GM21526 (cell line): Measurements from ENCODE around the gene HGFAC.

Experiments used
- ATAC-seq: cut with Tn5 transposase; IDR thresholded peaks from one replicate; pipeline ENCODE4 v1.9.1; 2021; ENCODE audit warnings: moderate library complexity; ENCODE audit not compliant: unreplicated experiment, low FRiP score

HGFAC gene

DNA sequence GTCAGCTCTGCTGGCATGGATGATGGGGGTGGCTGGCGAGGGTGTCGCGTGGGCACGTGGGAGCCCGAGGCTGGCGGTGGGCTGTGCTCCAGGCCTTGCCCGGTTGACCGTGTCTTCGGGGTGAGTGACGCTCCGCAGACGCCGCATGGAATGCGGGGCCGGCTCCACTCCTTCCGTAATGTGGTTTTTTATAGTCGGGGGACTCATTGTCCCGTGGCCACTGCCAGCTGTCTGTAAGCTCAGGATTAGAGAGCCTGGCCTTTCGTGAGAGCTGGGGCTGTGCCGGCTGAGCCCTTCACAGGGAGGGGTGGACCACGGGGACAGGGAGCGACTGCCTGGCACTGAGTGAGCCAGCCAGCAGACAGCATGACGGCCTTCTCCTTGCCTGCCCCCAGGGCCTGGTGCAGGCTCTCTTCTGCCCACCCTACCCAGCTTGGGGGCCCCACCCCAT lies 41.7 kb downstream of the HGFAC start:
- ATAC-seq, result no peak

DNA sequence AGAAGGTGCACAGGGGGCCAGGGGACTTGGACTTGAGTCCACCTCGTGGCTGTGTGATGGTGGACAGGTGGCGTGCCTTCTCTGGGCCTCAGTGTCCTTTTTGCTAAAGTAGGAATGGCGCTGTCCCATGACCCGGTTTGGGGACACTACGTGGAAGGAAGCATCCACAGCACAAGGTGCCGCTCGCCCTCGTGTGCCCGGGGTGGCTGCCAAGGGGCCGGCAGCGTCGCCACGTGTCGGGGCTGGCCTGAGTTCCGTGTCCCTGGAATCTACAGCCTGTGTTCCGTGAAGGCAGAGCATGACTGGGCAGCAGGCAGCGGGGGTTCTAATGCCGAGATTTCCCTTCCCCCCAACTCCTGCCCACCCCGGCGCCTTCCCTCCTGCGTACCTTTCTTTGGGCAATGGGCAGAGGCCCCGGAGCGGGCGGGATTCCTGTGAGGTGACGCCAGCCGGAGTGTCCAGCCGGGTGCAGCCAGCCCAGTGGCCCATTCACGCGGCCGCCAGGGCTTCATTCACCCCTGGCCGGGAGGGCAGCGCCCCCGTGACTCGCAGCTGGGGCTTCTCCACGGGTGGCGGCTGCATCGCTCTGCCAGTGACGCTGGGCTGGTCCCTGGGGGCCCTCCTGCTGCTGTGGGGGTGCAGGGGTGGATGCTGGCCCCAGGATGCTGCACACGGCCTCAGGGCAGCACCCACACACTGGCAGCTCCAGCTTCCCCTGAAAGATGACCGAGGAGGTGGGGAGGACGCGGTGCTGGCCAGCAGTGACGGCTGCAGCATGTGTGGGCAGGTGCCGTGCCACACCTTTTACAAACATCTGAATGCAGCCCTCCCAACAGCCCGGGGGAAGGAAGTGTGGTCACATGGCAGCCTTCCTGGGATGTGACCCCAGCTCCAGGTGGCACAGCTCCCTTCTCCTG lies 42.5 kb downstream of the HGFAC start:
- no peak for ATAC-seq

DNA sequence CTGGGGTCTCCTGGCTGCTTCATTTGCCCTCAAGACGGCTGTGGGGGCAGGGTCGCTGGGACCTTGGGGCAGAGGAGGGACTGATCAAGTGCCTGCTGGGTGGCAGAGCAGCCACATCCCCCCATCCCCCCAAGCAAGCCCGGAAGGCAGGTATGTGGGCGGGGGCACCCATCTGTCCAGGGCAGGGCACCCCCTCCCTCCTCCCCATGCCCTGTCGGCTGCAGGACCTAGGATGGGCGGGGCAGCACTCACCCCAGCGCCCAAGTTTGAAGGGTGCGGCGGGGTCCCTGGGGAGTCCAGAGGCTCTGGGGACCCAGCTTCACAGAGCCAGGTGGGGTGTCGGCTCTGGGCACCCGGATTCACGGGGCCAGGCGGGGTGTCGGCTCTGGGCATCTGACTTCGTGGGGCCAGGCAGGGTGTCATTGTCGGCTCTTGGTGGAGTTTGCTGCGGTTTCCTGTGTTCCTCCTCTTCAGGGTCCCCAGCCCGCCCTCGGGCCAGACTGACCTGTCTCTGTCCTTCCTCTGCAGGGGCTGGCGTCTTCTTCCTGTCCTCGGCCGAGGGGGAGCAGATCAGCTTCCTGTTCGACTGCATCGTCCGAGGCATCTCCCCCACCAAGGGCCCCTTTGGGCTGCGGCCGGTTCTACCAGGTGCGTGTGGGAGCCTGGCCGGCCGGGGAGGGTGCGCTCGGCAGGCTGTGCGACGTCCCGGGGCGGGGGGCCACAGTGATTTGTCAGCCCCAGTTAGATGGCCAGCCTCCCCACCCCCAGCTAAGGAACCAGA lies 43.4 kb downstream of the HGFAC start:
- no peak for ATAC-seq

DNA sequence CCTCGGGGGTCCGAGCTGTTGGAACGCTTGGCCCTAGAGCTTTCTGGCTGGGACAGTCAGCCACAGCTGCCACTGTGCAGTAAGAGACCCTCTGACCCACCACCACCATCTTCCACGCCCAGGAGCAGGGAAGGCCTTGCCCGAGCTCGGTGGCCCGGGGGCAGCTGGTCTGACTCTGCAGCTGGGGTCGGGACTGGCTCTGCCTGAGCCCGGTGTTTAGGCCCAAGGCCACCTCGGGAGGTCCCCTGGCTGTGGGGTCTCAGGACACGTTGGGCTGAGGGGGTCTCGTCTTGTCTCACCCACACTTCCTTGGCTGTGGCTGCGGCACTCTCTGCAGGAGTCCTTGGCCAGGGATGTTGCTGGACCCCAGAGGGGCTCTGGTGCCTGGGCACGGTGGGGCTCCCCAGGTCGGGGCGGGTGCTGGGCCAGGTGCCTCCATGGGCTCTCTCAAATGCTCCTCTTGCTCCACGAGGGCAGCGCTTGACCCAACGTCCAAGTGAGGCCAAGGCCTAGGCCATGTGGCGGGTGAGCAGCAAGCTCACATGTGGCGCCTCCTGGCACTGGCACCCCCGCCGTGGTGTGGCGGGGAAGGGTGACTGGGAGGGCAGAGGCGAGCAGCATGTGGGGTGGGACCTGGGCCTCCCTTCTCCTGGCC lies 44.2 kb downstream of the HGFAC start:
- ATAC-seq, result no peak

DNA sequence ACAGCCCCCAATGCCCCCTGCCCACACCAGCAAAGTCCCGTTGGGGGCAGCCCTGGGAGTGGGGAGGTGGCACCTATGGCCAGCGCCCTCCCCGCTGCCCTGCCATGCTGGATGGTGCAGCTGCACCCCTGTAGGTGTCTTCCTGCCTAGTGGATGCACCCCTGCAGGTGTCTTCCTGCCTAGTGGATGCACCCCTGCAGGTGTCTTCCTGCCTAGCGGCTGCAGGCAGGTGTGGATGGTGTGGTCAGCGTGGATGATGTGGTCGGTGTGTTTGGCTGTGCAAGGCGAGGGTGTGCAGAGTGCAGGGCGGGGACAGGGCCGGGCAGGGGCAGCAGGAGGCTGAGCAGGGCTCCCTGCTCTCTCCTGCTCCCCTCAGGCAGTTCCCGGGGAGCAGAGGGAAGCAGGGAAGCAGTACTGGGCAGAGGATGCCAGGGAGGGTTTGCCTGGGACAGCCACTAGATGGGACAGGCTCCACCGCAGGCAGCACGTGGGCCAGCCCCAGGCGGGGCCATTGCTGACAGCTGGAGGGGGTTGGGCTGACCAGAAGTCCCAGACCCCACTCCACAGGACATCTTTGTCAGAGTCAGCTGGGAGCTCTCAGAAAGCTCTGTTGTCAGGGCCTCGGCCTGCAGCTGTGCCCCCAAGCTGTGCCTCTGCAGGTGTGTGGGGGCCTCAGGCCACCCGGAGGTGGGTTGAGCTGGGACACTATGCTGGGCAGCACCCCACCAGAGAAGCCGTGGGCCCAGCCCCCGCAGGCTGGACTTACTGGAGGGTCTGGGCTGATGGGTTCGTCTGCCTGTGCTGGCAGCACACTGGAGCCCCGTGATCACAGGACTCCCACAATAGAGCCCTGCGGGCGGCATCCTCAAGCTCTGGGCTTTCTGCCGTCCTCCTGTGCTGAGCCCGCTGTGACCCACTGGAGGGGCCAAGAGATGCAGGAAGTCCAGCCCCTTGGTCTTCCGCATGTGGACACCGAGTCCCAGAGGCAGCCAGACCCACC lies 45.1 kb downstream of the HGFAC start:
- no peak for ATAC-seq

DNA sequence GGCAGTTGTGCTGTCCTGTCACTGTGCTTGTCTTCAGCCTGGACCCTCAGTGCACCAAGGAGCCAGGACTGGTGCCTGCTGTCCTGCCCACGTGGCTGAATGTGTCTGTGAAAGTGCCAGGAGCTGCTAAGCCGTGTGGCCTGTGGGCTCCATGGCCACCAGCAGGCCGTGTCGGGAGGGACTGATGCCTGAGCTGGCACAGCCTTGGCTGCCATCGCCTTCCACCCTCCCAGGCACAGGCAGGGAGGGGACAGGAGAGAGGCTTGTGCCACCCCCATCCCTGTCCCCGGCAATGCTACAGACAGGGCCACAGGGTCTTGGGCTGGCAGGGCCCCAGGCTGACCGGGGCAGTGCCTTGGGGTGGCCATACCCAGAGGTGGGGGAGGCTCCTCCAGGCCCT lies 46.1 kb downstream of the HGFAC start:
- ATAC-seq, result no peak

DNA sequence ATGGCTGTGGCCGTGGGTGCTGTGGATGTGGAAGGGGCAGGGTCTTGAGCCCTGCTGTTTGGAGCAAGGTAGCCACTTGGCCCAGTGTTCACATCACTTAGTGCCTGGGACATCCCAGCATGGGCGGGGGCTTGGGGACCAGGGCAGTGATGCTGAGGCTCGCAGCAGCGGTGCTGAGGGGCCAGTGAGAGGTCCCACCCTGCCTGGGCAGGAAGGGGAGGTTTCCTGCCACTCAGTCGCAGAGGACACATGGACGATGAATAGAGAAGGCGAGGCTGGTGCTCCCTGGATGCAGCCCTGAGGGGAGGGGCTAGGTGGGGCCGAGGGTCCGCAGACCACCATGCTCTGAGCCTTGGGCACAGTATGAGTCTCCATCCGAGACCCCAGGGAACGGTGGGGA lies 47.1 kb downstream of the HGFAC start:
- no peak for ATAC-seq

DNA sequence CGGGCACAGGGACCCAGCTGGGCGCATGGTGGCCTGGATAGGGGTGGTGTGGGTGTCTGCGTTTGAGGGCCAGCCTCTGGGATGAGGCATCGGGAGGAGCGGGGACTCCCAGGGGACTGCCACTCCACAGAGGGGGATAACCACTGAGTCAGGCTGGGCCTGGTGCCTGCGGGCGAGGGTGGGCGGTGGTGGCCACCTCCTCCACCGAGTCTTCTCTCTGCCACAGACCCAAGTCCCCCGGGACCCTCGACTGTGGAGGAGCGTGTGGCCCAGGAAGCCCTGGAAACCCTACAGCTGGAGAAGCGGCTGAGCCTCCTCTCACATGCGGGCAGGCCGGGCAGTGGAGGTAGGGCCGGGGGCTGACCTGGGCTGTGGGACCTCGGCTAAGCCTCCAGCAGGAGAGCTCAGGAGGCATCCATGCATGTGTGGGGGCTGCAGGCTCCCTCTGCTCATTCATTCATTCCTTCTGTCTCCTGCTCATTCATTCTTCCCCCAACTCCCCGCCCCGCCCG lies 47.7 kb downstream of the HGFAC start:
- ATAC-seq, result no peak

DNA sequence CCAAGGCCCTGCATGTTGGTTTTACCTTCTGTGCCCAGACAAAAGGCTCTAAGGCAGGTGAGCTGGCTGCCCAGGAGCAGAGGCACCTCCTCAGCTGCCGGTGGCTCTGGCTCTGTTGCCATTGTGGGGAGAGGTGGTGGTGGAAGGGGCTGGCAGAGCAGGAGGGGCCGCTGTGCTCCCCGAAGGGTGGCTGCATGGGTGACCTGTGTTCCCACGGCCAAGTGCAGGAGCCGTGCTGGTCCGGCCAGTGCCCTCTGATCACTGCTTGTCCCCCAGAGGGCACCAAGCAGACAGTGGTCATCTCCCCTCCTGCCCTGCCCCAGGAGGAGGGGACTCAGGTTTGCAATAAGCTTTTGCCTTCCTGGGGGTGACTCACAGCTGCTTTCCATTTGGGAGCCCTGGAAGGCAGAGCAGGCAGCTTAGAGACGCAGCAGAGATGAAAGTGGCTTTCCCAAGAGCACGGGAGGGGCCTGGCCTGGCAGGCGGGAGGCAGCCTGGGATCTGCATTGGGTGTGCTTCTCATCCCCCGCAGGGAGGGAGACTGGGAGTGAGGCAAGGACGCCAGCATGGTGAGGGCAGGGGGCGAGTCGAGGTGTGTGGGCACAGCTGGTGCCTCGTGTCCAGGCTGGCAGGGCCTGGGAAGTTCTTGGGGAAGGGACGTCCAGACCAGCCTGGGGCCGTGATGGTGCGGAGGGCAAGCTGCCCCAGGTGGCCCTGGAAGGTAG lies 50.1 kb downstream of the HGFAC start:
- no peak for ATAC-seq

DNA sequence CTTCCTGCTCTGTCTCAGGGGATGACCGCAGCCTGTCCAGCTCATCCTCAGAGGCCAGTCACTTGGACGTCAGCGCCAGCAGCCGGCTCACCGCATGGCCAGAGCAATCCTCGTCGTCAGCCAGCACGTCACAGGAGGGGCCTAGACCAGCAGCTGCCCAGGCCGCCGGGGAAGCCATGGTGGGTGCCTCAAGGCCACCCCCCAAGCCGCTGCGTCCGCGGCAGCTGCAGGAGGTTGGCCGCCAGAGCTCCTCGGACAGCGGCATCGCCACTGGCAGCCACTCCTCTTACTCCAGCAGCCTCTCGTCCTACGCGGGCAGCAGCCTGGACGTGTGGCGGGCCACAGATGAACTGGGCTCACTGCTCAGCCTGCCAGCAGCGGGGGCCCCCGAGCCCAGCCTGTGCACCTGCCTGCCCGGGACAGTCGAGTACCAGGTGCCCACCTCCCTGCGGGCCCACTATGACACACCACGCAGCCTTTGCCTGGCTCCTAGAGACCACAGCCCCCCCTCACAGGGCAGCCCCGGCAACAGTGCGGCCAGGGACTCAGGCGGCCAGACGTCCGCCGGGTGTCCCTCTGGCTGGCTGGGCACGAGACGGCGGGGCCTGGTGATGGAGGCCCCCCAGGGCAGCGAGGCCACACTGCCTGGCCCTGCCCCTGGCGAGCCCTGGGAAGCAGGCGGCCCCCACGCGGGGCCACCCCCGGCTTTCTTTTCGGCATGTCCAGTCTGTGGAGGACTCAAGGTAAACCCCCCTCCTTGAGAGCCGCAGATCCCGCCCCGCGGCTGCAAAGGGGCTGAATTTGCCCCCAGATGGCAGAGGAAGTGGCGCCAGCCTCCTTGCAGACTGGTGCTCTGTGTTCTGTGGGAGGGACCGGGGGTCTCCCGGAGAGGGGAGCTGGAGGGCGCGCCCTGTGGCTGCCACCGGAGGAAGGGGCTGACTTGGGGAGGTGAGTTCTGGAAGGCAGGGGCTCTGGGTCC lies 51.3 kb downstream of the HGFAC start:
- no peak for ATAC-seq

DNA sequence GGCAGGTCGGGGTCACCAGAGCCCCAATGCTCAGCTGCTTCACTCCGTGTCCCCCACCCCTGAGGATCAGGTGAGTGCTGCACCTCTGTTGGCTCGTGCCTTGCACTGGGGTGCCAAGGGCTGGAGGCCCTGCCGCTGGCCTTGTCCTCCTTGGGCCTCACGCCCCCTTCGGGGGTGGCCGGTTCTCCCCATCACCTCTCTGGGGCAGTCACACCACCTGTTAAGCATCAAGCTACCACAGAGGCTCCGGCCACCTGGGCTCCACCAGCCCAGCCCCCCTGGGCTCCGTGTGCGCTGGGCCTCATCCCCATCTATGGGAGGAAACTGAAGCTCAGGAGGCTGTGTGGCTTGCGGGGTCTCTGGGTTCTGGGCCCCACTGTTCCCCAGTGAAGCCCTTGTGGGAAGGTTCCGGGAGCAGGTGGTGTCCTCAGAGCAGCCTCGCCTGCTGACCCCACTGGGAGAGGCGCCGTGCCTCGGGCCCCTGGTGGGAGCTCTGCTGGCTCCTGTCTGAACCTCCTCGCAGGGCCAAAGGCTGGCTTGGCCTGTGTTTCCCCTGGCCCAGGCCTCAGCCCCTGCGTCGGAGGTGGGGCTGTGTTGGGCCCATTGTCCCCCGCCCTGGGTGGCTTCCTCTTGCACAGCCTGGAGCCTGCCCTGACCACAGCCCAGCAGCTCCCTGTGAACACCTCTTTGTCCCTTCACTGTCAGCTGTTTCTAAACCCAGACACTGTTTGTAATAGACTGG lies 52.1 kb downstream of the HGFAC start:
- ATAC-seq, result no peak

DNA sequence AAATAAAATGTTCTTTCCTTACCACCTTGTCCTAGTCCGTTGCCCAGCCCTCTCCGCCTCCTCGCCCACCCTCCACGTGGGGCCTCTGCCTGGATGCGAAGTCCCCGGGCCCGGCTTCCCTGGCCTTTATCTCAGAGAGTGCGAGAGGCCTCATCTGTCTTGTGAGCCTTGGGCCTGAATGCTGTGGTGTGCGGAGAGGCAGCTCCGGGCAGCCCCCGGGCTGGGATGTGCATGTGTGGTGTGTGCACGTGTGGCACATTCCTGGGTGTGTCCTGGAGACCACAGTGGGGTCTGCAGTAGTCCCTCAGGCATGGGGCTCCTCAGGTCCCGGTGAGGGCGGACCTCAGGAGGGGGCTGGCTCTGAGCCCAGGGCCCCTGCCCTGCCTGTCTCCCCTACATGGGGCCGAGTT lies 52.7 kb downstream of the HGFAC start:
- ATAC-seq, result no peak

DNA sequence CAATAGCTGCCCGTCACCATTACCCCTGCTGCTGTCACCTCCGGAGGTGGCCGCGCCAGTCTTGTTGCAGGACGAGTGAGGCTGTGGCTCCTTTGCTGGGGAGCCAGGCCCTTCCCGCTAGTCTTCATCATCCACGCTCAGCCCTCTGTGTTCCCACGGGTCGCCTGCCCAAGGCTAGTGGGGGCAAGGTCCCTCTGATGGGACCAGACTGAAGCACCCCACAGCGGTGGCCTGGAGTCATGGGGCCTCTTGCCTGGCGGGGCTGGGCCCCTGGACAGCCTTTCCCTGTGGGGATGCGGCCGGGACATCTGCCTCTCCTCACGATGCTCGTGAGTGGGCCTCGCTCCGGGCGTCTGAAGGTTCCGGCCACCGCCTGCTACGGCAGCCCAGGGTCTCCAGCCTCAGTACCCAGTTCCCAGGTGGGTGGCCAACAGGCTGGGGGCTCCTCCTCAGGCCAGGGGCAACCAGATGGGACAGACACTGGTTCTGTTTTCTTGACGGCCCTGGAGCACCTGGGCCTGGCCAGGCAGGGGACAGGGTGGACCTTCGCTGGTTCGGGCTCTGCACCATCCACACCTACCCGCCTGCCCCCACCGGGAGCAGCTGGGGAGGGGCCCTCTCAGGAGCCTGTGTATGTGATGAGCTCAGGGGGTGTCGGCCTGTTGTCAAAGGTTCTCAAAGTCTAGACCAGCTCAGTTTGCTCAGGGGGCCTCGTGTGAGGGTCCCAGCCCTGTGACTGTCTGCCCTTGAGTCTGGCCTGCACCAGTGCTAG lies 53.6 kb downstream of the HGFAC start:
- no peak for ATAC-seq

DNA sequence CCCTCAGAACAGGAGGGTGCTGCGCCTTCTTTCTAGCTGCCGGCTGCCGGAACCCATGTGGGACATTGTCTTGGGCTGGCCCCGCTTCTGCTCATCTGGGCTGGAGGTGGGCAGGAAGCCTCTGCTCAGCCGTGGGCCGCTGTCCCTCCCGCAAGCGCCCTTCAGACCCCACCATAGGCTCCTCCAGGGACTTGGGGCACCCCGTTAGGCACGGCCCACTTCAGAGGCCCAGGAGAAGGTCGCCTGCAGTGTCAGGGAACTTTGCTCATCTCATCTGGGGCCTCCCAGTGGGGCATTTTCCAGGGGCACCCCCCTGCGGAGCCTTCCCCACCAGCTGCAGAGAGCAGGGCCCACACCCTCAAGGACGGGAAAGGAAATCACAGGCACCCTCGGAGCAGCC lies 54.3 kb downstream of the HGFAC start:
- no peak for ATAC-seq

DNA sequence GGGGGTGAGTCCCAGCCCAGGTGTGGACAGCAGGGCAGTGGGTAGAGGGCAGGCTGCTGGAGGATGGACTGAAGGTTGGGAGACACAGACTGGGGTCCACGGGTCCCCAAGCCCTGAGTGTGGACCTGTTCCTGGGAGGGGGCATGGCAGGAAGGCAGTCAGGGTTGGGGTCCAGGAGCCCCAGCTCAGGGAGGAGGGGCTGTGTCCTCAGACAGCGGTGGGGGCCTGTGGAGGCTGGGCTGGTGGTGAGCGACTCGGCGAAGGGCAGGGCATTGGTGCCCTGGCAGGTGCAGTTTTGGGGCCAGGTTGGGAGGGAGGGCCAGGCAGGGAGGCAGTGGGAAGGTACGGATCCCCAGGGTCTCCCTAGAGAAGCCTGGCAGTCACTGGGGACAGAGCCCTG lies 55.3 kb downstream of the HGFAC start:
- no peak for ATAC-seq

DNA sequence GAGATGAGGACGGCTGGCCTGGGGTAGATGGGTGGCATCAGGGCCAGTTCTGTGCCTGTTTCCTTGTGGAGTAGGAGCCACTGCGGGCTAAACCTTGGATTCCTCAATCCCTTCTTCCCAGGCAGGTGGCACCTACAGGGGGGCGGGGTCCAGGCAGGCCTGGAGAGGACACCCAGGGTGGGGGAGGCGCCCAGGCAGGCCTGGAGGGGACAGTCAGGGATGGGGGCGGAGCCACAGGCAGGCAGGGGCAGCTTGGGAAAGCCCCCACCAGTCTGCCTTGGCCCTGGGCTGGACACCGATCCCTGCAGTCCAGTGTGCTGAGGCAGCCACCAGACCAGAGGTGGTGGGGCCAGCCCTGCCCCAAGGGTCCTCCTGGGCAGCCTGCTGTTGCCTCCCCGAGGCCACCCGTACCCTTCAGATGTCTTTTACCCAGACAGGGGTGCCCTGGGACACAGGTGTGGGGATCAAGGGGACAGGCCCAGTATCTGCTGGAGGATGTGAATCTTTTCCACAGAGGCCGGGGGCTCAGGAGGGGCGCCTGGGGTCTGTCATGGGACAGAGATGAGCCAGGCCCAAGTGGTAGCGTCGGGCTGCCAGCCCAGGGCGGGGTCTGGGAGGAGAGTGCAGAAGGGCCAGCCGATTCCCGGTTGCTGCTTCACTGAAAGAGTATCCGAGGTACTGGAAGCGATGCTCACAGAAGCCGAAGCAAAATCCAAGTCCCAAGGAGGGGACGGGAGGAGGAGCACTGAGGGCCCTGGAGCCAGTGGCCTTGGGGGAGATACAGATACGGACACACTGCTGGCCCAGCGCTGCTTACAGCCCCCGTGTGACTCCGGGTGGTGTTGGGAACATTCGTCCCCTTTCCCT lies 56.0 kb downstream of the HGFAC start:
- ATAC-seq, result no peak
